Measurements from ENCODE around the gene SLC12A5. TPM values are rescaled to one million over a fixed set of nuclear protein-coding genes. Genes with fewer than 3 reads are reported as not detected.
"Not testable (repeated sequence)": the region's sequence is repeated elsewhere in the genome, so short reads cannot be mapped to it uniquely, and the experiment has no call there.

SLC12A5 gene
- total RNA-seq, 4 donors from 2014 or later: 0.19 TPM; not detected in 3

DNA sequence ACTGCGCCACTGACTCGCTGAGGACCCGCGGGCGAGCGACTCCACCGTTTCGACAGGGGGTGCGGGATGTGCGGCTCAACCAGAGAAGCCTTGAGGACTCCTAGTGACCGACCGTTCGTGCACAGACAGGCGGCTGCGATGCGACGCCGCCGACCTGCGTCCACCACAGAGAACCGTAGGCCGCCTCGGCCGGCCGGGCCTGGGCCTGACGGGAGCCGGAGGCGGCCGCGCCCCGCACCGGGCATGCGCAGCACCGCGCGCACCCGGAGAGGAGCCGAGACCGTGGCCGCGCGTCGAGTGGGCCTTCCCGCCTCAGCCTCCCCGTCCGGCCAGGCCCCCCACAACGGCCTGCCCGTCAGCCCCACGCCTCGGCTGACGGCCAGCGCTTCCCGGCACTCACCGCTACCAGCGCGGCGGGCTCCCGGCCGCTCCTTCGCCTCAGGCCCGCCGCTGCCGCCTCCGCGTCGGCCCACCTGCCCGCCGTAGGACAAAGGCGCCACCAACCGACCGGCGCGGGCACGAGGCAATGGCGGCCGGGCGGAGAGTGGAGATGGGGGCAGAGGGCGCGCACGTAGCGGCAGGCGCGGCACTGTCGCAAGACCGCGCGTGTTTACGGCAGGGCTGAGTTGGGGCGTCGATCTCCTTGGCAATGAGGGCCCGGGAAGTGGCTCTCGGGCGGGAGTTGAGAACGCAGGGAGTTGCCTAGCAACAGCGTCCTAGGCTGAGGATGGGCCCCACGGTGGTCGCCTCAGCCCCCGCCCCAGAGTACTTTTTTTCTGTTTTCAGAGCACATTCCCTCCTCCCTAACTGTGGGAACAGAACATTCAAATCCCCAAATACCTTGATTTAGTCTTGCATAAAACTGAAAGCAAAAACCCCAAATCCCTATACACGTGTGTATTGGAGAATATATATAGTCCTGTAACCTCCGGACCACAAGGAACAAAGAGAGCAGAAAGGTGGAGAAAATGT lies 60.7 kb downstream of the SLC12A5 start, which contains the start of gene NCOA5:
Gene NCOA5, minus strand, starts transcription at position 546 of the 972 bp plus-strand sequence. CDS start 10,538 bp downstream, outside the sequence.
- DNase-seq (ENCODE audit: low spot score): peak; percentile 85
- ATAC-seq (ENCODE audit: low FRiP score): peak; percentile 98
- TF ChIP-seq CTCF (IDR thresholded peaks at IDR 0.05): no peak

- not testable (repeated sequence) for ATAC-seq (ENCODE audit: low FRiP score); DNase-seq (ENCODE audit: low spot score)
Measured at GRCh38 chr20:46091622-46092535, 62.9 kb downstream of the SLC12A5 start.

- no peak for ATAC-seq (ENCODE audit: low FRiP score)
- TF ChIP-seq CTCF (IDR thresholded peaks at IDR 0.05): no peak
- DNase-seq (ENCODE audit: low spot score): no peak
Measured at GRCh38 chr20:46093531-46093930, 64.5 kb downstream of the SLC12A5 start.

GRCh38 chr20:46099491-46100287 lies 70.7 kb downstream of the SLC12A5 start:
- DNase-seq (ENCODE audit: low spot score): no peak
- ATAC-seq (ENCODE audit: low FRiP score): no peak
- no peak for TF ChIP-seq CTCF (IDR thresholded peaks at IDR 0.05)

GRCh38 chr20:46100444-46100843 lies 71.4 kb downstream of the SLC12A5 start:
- not testable (repeated sequence) for DNase-seq (ENCODE audit: low spot score); ATAC-seq (ENCODE audit: low FRiP score)

- no peak for TF ChIP-seq CTCF (IDR thresholded peaks at IDR 0.05)
- ATAC-seq (ENCODE audit: low FRiP score) (no peak), DNase-seq (ENCODE audit: low spot score) (no peak)
Measured at GRCh38 chr20:46100988-46101387, 72.0 kb downstream of the SLC12A5 start.

DNA sequence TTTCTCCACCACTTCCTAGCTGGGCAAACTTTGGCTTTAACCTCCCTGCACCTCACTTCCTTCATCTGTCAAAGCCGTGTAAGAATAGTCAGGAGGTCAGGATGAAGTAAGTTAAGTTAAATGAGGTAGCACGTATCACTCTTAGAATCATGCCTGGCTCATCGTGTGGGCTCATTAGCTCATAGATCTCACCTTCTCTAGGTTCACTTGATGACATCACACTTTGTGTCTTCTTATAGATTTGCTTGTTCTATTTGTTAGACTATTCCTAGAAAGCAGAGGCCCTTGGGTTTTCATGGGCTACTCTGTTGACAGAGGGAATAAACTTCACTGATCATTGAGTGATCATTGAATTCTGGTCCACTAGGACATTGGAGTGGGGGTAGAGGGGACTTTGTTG lies 72.9 kb downstream of the SLC12A5 start:
- ATAC-seq (ENCODE audit: low FRiP score) (no peak), DNase-seq (ENCODE audit: low spot score) (no peak)
- no peak for TF ChIP-seq CTCF (IDR thresholded peaks at IDR 0.05)
